GM12892 (cell line): ENCODE data around the gene PKDREJ.

Experiments
- POLR2A ChIP-seq: IDR thresholded peaks from 2 replicates; pipeline ENCODE4 v1.6.1; 2011; ENCODE audit warnings: low read depth, low read length, control low read depth
- POLR2AphosphoS5 ChIP-seq: IDR thresholded peaks from 2 replicates; pipeline ENCODE4 v1.6.1; 2011; ENCODE audit warnings: low read depth, low read length, control low read depth
- TAF1 ChIP-seq: IDR thresholded peaks from 2 replicates; pipeline ENCODE4 v1.6.1; 2011; ENCODE audit warnings: low read depth, mild to moderate bottlenecking, control low read depth, low read length, borderline replicate concordance

DNA sequence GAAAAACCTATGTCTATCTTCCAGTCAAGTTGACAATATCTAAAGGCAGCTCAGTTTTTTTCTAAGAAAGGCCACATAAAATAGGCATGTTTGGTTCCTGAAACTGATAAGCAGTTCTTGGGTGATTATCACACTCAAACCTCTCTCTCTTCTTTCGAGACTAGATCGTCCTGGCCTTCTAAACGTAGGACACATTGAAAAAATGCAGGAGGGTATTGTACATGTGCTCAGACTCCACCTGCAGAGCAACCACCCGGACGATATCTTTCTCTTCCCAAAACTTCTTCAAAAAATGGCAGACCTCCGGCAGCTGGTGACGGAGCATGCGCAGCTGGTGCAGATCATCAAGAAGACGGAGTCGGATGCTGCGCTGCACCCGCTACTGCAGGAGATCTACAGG is 28.2 kb downstream of the PKDREJ start:
- no peak for TF ChIP-seq POLR2AphosphoS5
- no peak for TF ChIP-seq POLR2A
- TF ChIP-seq TAF1 = no peak
